GM18868 (cell line): ENCODE data around the gene KMT2B.

Source experiments
- ATAC-seq: cut with Tn5 transposase; IDR thresholded peaks from one replicate; pipeline ENCODE4 v1.9.1; 2021; ENCODE audit warnings: mild to moderate bottlenecking, moderate library complexity; ENCODE audit not compliant: unreplicated experiment

Gene KMT2B

DNA sequence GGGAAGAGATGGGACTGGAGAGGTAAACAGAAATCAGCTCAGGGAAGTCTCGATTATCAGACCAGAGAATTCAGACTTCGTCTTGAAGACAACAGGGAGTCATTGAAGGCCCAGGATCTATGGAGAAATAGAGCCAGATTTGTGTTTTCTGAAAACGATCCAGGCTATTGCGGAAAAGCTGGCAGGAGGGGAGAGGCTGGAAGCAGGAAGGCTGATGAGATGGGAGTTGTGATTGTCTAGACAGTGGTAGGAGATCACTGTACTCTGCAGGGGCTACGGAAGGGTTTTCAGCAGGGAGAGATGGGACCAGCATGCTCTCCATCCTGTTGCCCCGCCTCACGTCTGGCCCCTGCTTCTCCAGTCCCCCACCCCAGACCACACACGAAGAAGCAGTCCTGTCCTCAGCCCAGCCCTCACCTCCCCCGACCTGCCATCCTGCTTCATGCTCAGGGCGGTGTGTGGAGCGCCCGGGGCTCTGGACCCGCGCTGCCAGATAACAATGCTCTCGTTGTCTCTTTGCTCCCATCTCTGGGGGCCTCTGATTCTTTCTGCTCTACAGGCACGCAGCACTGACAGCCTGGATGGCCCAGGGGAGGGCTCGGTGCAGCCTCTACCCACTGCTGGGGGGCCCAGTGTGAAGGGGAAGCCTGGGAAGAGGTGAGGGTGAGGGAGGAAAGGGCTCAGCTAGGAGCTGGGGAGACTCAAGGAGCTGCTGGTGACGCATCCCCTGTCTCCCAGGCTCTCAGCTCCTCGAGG lies 59.5 kb downstream of the KMT2B start:
- ATAC-seq: no peak

DNA sequence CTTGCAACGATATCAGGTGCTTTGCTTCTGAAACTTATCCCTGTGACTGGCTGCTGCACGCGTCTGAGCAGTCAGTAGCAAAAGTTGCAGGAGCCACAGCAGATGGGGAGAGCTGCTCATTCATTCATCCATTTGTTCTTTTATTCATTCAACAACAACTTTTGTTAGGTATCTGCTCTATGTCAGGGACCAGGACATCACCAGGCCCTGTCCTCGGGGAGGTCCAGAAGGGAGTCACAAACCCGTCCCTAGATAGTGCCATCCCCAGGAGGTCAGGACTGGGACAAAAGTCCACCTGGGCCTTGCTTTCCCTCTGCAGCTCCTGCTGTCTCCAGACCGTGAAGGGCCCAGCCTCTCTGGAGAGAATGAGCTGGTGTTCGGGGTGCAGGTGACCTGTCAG lies 60.2 kb downstream of the KMT2B start:
- no peak for ATAC-seq

- no peak for ATAC-seq
Observed at GRCh38 chr19:35779033-35779432, 61.2 kb downstream of the KMT2B start.

GRCh38 chr19:35780058-35780457 lies 62.3 kb downstream of the KMT2B start:
- no peak for ATAC-seq

DNA sequence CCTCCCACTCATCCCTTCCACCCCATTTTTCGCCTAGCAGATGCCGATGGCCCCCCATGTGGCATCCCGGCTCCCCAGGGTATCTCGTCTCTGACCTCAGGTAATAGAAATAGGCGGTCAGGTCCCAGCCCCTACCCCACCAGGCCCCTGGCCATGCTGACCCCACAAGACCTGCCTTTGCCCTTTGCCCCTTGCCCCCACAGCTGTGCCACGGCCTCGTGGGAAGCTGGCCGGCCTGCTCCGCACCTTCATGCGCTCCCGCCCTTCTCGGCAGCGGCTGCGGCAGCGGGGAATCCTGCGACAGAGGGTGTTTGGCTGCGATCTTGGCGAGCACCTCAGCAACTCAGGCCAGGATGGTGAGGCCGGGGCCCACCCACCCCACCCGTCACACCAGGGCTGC lies 62.9 kb downstream of the KMT2B start:
- no peak for ATAC-seq

GRCh38 chr19:35781650-35782049 lies 63.8 kb downstream of the KMT2B start:
- ATAC-seq: no peak

DNA sequence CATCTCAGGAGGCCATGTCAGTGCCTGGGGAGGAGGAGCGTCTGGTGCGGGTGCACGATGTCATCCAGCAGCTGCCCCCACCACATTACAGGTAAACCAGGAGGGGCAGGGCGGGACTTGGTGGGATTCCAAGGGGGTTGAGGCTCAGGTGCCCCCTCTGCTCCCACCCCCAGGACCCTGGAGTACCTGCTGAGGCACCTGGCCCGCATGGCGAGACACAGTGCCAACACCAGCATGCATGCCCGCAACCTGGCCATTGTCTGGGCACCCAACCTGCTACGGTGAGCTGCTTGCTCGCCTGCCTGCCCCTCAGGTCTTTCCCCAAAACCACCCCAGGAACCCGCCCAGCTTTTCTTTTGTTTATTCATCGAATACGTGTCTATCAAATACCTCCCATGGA lies 64.8 kb downstream of the KMT2B start:
- no peak for ATAC-seq

GRCh38 chr19:35783469-35784434 lies 65.9 kb downstream of the KMT2B start:
- ATAC-seq: no peak

- no peak for ATAC-seq
Observed at GRCh38 chr19:35784503-35785338, 66.9 kb downstream of the KMT2B start.

- ATAC-seq: no peak
Observed at GRCh38 chr19:35785339-35785627, 67.5 kb downstream of the KMT2B start.

DNA sequence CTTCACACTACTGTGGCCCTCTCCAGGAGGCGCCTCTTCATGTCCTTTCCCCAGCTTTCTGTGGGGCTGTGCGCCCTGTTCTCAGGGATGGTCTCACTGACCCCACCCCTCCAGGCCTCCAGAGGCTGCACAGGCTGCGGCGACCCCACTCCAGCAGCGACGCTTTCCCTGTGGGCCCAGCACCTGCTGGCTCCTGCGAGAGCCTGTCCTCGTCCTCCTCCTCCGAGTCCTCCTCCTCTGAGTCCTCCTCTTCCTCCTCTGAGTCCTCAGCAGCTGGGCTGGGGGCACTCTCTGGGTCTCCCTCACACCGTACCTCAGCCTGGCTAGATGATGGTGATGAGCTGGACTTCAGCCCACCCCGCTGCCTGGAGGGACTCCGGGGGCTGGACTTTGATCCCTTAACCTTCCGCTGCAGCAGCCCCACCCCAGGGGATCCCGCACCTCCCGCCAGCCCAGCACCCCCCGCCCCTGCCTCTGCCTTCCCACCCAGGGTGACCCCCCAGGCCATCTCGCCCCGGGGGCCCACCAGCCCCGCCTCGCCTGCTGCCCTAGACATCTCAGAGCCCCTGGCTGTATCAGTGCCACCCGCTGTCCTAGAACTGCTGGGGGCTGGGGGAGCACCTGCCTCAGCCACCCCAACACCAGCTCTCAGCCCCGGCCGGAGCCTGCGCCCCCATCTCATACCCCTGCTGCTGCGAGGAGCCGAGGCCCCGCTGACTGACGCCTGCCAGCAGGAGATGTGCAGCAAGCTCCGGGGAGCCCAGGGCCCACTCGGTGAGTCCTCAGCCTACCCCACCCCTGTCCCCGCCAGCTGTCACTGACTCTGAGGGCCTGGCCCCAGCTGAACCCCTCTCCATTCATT lies 68.7 kb downstream of the KMT2B start:
- ATAC-seq: no peak

DNA sequence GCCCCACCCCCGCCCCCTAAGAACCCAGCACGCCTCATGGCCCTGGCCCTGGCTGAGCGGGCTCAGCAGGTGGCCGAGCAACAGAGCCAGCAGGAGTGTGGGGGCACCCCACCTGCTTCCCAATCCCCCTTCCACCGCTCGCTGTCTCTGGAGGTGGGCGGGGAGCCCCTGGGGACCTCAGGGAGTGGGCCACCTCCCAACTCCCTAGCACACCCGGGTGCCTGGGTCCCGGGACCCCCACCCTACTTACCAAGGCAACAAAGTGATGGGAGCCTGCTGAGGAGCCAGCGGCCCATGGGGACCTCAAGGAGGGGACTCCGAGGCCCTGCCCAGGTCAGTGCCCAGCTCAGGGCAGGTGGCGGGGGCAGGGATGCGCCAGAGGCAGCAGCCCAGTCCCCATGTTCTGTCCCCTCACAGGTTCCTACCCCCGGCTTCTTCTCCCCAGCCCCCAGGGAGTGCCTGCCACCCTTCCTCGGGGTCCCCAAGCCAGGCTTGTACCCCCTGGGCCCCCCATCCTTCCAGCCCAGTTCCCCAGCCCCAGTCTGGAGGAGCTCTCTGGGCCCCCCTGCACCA lies 69.5 kb downstream of the KMT2B start:
- no peak for ATAC-seq
